A673 (cell line): ENCODE measurements around the gene KLHDC1.
"Not testable (repeated sequence)": the region's sequence is repeated elsewhere in the genome, so short reads cannot be mapped to it uniquely, and the experiment has no call there.

Source experiments
- CTCF ChIP-seq: fragments of 300-800, 200-600 bp; sonication (generic); conservative IDR thresholded peaks from 2 replicates; pipeline ENCODE4 v1.5.1; 2017; ENCODE audit warnings: low read depth, mild to moderate bottlenecking, antibody characterized with exemption, low read length, moderate library complexity, mixed read lengths
- EZH2 ChIP-seq: fragments of 200-600 bp; sonication (generic); IDR thresholded peaks from 2 replicates; pipeline ENCODE4 v1.6.1; 2017; ENCODE audit warnings: borderline replicate concordance, low read depth, mild to moderate bottlenecking, mixed read lengths, antibody characterized with exemption, low read length; ENCODE audit not compliant: poor library complexity, severe bottlenecking

GRCh38 chr14:49781040-49781439 is 88.1 kb downstream of the KLHDC1 start:
- TF ChIP-seq CTCF, EZH2: not testable (repeated sequence)
